Epidermal melanocyte (primary cell): ENCODE results near the gene SPOCK2.

Source experiments
- DNase-seq: peaks from one replicate; pipeline ENCODE4 v3.0.0; 2011; ENCODE audit warnings: low spot score; ENCODE audit not compliant: insufficient read length

The SPOCK2 gene

GRCh38 chr10:72073708-72074573, 14.4 kb downstream of the SPOCK2 start:
- no peak for DNase-seq

DNA sequence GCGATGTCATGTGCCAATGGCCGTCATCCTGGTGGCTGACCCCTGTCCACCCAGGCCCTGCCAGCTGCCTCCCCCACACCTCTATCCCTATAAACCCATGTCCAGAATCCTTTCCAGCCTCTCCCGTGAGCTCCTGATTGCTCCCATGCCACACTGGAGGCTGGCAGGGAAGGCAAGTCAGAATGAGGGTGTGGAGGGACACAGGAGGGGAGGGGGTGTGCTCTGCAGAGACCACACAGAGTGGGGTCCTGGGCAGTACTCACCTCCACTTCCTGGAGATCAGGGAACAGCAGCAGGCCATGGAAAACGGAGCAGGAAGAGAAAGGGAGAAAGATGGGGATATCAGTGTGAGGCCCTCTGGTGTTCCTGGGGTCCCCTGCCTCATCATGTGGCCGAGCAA, 15.7 kb downstream of the SPOCK2 start:
- DNase-seq, result no peak

DNA sequence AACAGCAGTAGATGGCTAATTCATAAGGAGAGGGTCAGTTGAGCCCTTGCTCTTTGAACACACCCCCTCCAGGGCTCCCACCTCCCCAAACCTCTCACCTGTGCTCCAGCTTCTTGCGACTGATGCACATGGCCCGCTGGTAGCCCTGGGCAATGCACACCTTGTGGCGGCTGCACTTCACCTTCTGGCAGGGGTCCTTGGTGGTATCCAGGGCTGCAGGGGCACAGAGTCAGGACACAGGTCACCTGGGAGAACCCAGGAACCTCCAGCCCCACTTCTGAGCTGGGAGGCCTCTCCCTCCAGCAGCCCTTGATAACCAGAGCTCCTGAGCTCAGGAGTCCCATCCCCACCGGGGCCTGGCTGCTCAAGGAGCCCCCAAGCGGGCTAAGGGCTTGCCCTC, 16.3 kb downstream of the SPOCK2 start:
- DNase-seq, result no peak

DNA sequence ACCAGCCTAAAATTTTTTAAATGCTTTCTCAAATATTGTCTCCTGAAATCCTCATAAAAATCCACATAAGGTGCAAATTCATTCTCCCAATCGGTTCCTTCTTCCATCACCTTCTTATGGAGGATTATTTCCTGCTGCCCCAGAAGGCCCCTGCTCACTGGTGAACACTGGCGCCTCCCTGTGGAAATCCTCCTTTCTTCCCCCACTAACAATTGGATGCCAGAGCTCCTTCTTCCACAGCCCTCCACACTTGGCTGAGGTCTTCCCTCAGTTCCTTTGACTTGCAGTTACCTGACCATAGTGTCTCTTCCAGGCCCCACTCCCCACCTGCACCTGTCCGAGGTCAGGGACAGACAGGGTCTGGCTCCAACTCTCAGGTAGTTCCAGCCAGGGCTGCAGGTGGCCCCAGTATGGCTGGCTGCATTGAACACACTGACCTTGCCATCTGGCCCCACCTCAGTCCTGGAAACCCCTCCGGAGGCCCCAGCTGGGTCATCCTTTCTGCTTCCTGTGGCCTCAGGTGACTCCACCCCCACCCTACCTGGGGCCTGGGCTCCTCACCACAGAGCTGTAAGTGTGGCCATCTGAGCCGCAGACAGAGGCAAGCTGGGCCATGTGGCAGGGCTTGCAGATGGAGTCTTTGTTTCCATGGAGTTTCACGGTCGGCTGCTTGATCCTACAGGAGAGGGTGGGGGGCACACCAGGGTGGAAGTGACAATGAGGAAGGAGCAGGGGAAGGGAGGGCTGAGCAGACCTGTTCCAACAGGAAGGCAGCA, 18.4 kb downstream of the SPOCK2 start:
- no peak for DNase-seq

GRCh38 chr10:72068901-72069446, 19.4 kb downstream of the SPOCK2 start:
- no peak for DNase-seq

DNA sequence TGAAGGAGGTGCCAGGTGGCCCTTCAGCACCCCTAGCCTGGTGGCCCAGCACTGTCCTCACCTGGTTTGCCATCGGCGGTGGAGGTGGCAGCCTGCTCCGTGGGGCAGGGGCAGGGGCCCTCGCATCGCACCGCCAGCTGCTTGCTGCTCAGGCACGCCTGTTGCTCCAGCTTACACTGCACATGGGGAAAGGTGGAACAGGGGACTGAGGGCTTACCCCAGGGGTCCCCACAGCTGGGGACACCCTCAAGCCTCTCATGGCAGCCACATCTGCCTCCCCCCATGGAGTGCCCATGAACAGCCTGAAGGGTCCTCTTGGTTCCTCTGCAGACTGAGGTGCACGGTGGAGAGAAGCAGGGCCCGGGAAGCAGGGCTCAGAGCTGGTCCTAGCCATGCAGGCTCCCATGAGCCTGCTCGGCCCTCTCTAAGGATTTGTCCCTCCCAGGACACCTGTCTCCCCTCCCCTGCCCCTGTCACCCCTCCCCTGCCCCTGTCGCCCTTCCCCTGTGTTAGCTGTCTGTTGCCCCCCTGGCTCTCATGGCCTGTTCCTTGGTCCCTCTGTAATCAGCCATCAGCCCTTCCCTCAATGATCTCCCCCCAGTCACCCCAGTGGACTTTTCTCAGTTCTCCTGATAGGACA, 20.1 kb downstream of the SPOCK2 start:
- no peak for DNase-seq

DNA sequence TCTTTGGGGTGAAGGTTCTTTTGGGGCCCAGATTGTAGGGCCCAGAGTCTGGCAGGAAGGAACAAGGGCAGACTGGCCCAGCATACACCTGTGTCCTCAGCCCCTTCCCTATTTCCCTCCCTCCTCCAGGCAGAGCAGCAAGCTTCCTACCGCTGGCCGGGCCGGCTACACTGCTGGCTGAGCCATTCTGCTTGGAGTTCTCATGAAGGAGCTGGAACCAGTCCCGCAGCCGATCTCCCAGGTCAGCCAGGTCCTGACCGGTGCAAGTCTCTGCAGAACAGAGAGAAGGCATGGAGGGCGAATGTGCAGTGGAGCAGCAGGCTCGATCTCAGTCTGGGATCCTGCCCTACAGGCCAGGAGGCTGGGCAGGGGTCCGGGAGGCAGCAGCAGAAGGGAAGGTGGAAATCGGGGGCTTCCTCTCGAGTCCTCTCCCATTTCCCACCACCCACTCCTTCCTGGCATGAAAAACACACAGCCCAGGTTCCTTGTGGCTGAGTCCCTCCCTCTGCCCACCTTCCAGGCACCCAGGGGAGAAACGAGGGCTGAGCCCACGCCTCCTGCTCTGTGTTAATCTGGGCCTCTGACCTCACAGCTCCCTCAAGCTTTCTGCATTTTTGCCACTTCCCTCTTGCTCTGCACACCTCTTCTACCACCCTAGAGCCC, 20.8 kb downstream of the SPOCK2 start:
- no peak for DNase-seq

- no peak for DNase-seq
Measured at GRCh38 chr10:72066318-72067284, 21.8 kb downstream of the SPOCK2 start.

- DNase-seq, result no peak
Measured at GRCh38 chr10:72065439-72066025, 22.8 kb downstream of the SPOCK2 start.

- no peak for DNase-seq
Measured at GRCh38 chr10:72063703-72064391, 24.5 kb downstream of the SPOCK2 start.

DNA sequence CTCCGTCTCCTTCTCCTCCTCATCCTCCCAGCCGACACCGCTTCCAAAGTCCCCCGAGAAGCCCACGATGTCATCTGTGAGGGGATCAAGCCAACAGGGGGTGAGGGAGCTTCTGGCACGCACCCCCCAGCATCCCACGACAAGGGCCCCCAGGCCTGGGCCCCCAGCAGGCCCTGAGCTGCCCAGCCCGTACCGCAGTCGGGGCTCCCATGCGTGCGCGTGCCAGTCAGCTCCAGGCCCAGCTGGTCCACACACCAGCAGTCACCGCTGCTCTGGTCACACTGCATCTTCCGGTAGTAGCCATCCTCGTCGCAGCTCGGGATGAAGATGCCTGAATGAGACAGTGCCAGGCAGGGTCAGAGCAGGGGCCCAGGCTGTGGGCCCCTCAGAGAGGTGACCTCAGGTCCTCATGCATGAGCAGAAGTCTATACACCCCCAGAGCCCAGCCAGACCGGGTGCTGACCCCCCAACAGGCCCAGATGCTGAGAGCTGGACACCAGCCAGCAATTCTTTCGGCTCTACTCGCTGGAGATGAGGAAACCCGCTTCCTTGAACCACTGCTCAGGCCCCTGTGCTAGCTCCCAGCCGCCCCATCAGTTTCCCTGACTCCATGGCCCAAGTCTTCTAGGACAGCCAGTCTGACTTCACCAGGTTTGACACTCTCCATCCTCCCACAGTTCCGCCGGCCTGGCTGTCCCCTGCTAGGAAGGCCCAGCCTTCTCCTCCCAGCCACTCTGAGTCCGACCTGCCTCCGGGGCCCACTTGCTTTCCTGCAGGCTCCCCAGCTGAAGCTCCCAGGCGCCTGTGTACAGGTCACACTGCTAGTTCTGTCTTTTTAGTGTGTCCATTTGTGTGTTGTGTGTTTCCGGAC, 25.3 kb downstream of the SPOCK2 start:
- no peak for DNase-seq

DNA sequence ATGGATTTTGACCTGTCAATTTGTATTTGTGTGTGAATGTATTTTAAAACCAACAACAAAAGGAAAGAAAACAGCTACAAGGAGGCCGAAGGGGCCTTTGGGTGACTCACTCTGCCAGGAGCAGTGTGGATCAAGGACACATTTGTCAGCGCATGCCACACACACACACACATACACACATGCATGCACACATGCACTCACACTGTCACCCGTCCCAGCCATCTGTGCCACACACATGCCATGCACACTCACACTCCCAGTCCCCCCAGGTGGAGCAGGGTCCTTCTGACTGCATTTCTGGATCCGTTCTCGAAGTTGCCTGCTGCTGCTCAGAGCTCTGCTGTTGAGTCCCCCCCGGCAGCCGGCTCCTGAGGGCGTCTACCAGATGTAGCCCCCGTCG, 26.0 kb downstream of the SPOCK2 start:
- DNase-seq, result no peak

DNA sequence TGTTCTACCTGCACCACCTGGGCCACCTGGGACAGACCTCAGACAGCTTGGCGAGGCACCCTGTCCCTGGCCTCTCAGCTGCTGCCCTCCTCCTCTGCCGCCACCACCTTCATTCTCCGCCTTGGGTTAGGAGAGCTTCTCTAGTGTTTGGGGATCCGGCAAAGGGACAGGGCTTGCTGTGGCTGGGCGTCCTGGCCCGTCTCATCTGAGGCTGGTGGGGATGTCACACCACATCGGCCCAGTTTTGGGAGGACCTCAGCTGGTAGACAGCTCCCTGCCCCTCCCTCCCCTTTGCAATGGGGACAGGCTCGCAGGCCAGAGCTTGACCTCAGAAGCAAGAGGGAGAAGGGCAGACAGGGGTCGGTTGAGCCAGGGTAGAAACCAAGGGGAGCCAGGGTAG, 26.4 kb downstream of the SPOCK2 start:
- DNase-seq, result no peak

GRCh38 chr10:72061491-72061890, 26.9 kb downstream of the SPOCK2 start:
- DNase-seq, result no peak

GRCh38 chr10:72059843-72060822, 28.2 kb downstream of the SPOCK2 start:
- DNase-seq, result no peak

DNA sequence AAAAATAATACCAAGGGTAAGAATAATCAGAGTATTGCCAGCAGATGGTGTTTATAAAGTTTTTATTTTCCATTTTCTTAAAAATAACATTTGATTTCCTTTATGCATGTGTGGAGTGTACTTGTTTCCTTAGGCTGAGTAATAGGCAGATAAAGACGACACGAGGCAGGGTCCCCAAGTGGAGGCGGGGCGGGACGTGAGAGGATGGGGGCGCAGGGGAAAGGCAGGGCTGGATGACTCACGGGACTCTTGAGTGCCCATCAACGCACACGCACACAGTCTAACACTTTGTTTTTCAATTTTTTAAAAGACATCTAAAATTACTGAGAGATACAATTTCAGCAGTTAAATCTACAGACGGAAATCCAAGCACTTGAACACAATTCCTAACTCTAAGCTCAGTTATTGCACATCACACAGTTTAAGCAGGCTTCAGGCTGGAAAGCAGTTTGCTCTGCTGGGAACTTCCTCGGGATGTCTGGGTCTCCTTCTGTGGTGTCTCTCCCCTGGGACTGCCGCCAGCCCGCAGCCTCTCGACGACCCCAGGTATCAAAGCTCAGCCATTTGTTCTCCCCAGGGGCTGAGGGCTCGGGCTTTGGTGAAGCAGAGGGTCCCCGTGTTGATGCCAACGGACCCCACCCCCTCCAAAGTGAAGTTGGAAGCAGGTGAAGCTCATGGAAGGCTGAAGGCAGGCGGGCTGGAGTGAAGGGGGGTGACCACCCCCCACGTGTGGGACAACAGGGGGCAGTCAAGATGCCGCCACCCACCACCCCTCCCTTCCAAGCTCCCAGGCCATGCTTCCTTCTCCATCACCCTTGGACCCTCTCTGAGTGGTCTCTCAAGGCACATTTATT, 29.1 kb downstream of the SPOCK2 start:
- DNase-seq, result no peak
